NCI-H2107 treated with DMSO at 0.1 percent for 48 hours (cell line): Measurements from ENCODE around the gene ANKRD36C.
"Not testable (repeated sequence)": the region's sequence is repeated elsewhere in the genome, so short reads cannot be mapped to it uniquely, and the experiment has no call there.

ENCODE experiments used
- DNase-seq: peaks from one replicate; lab custom pipeline; 2025; ENCODE audit not compliant: unreplicated experiment; lab: John Stamatoyannopoulos, UW

Gene ANKRD36C

GRCh38 chr2:95991351-95992094 is at the start of gene ANKRD36C:
ANKRD36C (minus strand) TSS chr2:95991824; CDS start chr2:95991708, 116 bp downstream.
- not testable (repeated sequence) for DNase-seq

- DNase-seq = not testable (repeated sequence)
Measured at GRCh38 chr2:96035554-96035953, 43.9 kb upstream of the ANKRD36C start.

- DNase-seq = not testable (repeated sequence)
Measured at GRCh38 chr2:96034792-96035191, 43.2 kb upstream of the ANKRD36C start, which contains the start of gene GPAT2. GPAT2 (minus strand) TSS chr2:96034916; CDS start chr2:96032359, 2,557 bp downstream.

DNA sequence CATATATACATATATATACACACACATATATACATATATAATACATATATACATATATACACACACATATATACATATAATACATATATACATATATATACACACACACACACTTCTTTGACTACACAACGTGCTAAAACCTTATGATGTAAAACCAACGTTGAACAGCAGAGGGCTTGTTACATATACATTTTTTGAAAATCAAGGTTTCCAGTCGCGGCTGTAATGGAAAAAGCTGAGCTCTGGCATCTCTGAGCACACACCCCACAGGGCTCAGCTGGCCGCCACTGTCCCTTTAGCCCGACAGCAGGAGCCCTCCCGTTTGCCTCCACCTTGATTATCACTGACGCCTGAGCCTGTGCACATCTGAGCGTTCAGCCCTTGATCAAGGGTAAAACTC is 42.4 kb upstream of the ANKRD36C start:
- not testable (repeated sequence) for DNase-seq

GRCh38 chr2:96027725-96028325 is 36.2 kb upstream of the ANKRD36C start:
- not testable (repeated sequence) for DNase-seq

DNA sequence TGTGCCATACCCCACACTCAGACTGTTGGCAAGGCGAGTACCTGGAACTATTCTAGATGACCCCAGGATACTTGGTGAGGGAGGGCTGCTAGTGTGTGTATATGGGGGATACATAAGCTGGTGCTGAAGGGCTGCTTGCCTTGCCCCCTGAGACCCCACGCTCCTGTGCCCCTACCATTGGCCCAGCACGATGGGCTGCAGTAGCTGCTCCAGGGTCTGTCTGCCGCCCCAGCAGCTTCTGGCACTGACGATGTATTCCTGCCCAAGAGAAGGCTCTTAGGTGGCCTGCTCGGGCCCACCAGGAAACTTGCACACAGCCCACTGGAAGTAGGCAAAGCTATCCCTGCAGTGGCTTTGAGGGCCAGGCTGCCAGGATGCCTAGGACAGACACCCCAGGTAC is 34.1 kb upstream of the ANKRD36C start:
- DNase-seq = not testable (repeated sequence)

GRCh38 chr2:96025194-96025492 is 33.5 kb upstream of the ANKRD36C start:
- no peak for DNase-seq

- DNase-seq = no peak
Measured at GRCh38 chr2:96024336-96025193, 32.9 kb upstream of the ANKRD36C start.

- DNase-seq = not testable (repeated sequence)
Measured at GRCh38 chr2:96023701-96024100, 32.1 kb upstream of the ANKRD36C start.

DNA sequence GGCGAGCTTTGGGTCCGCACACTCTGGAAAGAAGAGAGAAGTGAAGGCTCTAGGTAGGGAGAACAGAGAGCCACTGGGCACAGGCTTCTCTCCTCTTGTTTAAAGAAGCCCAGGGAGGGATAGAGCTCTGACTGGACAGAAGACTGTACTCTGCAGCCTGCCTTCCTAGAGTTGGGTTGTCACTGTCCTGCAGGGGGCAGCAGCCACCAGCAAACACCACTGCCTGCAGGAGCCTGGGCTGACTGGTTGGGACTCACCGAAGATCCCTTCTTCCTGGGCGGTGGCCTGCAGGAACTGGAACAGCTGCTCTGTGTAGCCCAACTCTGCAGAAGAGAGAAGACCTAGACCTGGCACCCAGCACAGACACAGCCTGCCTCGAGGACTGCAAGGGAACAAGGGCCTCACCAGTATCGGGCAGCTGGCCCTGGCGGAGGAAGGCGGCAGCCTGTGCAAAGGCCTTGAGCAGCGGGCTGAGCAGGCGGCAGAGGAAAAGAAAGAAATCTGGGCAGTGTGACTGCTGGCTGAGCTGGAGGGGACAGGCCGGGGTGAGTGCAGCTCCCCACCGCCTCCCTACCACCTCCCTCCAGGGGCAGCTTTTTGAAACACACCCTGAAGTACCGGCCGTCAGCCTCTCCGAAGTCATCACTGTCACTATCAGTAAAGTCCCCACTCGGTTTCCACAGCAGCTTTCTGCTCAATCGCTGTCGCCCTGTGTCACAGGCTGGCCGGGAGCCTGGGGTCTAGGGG is 31.2 kb upstream of the ANKRD36C start:
- DNase-seq = not testable (repeated sequence)

DNA sequence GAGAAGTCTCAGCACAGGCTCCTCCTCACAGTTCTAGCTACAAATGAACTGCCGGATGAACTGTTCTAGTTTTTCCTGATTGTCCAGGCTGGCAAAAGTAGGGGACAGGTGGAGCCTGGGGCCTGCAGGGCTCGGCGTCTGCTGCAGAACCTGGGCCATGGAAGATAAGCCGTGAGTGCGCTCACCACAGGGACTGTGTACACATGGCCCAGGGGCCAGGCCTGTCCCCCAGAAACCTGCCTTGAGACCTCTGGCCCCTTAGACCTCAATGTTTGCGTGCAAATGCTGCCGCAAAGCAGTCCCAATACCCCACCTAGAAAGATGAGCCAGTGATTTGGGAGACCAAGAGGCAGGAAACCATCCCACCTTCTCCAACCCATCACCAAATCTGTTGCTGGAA is 30.5 kb upstream of the ANKRD36C start:
- not testable (repeated sequence) for DNase-seq

- not testable (repeated sequence) for DNase-seq
Measured at GRCh38 chr2:96021142-96021541, 29.5 kb upstream of the ANKRD36C start.

GRCh38 chr2:96019909-96020590 is 28.4 kb upstream of the ANKRD36C start:
- DNase-seq = not testable (repeated sequence)

GRCh38 chr2:96016321-96016720 is 24.7 kb upstream of the ANKRD36C start:
- not testable (repeated sequence) for DNase-seq

DNA sequence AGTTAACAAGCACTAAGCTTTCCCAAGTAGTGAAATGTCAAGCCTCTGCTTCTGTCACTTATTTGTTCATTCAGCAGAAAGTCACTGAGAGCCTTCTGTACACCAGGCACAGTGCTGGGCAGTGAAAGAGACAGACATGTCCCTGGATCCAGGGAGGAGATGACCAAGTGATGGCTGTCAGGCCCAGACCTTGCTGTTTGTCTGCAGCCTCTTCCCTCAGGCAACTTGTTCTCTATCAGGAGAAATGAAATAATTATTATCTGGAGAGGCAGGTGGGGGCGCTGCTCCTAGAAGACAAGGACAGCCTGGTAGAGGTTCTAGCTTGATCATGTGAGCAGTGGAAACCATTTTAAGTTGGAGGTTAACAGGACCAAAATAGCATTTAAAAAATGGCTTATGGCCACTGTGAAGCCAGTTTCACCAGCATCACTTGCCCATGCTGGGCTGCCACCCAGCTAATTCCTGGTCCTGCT is 21.2 kb upstream of the ANKRD36C start:
- not testable (repeated sequence) for DNase-seq

- DNase-seq = not testable (repeated sequence)
Measured at GRCh38 chr2:96012086-96012791, 20.6 kb upstream of the ANKRD36C start.

GRCh38 chr2:96011129-96011455 is 19.5 kb upstream of the ANKRD36C start:
- DNase-seq = not testable (repeated sequence)

DNA sequence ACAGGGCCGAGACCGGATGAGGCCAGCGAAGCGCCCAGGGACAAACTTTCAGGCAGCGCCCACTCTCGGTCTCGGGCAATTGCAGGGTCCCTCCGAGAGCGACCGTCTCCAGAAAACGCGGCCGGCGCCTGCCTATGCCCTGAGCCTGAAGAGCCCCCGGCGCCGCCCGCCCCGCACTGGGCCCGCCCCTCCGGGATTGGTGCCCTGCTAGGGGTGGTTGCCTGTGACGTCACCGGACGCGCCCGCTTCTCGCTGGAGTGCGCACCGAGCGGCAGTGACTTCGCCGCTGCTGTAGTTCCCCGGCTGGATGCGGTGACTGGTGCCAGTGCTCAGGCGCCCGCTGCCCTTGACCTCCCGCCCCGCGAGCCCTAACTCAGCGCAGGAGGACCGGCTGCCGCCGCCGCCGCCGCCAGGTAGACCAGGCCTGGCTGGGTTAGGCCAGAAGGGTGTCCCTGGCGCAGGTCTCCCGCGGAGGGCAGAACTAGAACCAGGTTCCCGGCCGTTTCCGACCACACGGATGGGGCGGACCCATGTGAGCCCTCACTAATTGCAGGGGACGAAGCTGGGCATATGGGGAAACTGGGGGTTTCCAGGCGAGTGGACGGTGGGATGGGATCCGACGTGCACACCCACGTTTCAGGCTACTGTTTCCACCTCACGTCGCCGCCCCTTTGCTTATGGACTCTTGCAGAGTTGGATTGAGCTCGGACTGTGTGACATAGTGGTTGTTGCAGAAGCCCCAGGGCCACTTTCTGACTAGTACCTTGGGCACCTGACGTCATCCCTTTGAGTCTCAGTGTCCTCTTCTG is 18.9 kb upstream of the ANKRD36C start:
- DNase-seq = not testable (repeated sequence)

DNA sequence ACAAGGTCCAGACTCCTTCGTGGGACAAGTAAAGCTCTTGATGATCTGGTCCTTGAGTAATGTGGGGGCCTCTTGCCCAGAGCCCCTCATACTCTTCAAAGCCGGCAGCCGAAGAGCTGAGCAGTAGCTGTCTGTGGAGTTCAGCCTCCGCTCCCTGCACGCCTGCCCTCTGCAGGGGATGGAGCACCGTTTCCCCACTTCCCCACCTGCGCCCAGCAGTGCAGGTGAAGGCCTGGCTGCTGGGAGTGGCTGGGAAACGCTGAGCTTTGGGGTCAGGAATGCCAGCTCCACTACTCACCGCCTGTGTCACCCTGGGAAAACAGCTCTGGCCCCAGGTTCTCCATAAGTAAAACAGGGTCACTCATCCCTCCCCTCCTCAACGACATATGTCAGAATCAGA is 18.2 kb upstream of the ANKRD36C start:
- not testable (repeated sequence) for DNase-seq
